SU-DHL-6 (cell line): ENCODE data around the gene FLYWCH1.

ENCODE experiments used
- CTCF ChIP-seq: fragments of 200-600 bp; sonication (generic); IDR thresholded peaks from one replicate; pipeline ENCODE4 v1.5.1; 2017; ENCODE audit warnings: antibody characterized with exemption, mild to moderate bottlenecking, low read length, moderate library complexity; ENCODE audit not compliant: insufficient read depth, poor library complexity, severe bottlenecking
- EZH2phosphoT487 ChIP-seq: fragments of 200-600 bp; sonication (generic), shearing (Covaris generic); conservative IDR thresholded peaks from 2 replicates; pipeline ENCODE4 v1.6.1; 2018; ENCODE audit warnings: mild to moderate bottlenecking, antibody characterized with exemption, low read length, moderate library complexity, mixed read lengths

GRCh38 chr16:2936436-2937011 lies 24.8 kb downstream of the FLYWCH1 start:
- TF ChIP-seq CTCF (no peak), EZH2phosphoT487 (no peak)
